IMR-90 (cell line): ENCODE measurements around the gene OR2AJ1. TPM values are rescaled to one million over a fixed set of nuclear protein-coding genes. Genes with fewer than 3 reads are reported as not detected.

Experiments
- ATAC-seq: fragments of 200-7000 bp; cut with Tn5 transposase; 2 replicates; pipeline ENCODE4 v1.9.1; 2020; ENCODE audit warnings: low read depth, mild to moderate bottlenecking, moderate library complexity
- BruUV-seq: library from RNA; stranded (reverse); fragments of 400-500 nt; replicated peaks from 2 replicates; lab custom pipeline; 2021; lab: Mats Ljungman, UMichigan
- CTCF ChIA-PET: fragments of 300-600 bp; formaldehyde crosslinking; extraction: SDS; loops from one replicate; lab custom pipeline; 2021; ENCODE audit warnings: antibody characterized with exemption; lab: Yijun Ruan, JAX
- POLR2A ChIA-PET: fragments of 300-600 bp; sonication (Branson Sonifier 250); formaldehyde crosslinking; loops from one replicate; lab custom pipeline; 2022; ENCODE audit warnings: antibody characterized with exemption; ENCODE audit not compliant: unreplicated experiment; lab: Charles Lee
- DNase-seq: peaks from one replicate; pipeline ENCODE4 v3.0.0; 2013
- H2AFZ ChIP-seq: replicated peaks from 2 replicates; pipeline ENCODE3; 2013; ENCODE audit warnings: low read length, mild to moderate bottlenecking; ENCODE audit not compliant: poor library complexity
- H2AK5ac ChIP-seq: 2 replicates; pipeline ENCODE4 v1.6.1; 2013; ENCODE audit warnings: low read depth, low read length, inconsistent platforms
- H2AK9ac ChIP-seq: replicated peaks from 2 replicates; pipeline ENCODE3; 2013; ENCODE audit warnings: mild to moderate bottlenecking, low read depth, low read length, moderate library complexity; ENCODE audit not compliant: poor library complexity
- H2BK120ac ChIP-seq: 2 replicates; pipeline ENCODE4 v1.6.1; 2013; ENCODE audit warnings: low read depth, low read length, inconsistent platforms
- H2BK15ac ChIP-seq: 3 replicates; pipeline ENCODE4 v1.6.1; 2013; ENCODE audit warnings: low read depth, low read length, inconsistent platforms
- H2BK20ac ChIP-seq: 2 replicates; pipeline ENCODE4 v1.6.1; 2013; ENCODE audit warnings: low read depth, mild to moderate bottlenecking, inconsistent platforms, low read length, moderate library complexity
- H2BK5ac ChIP-seq: 2 replicates; pipeline ENCODE4 v1.6.1; 2013; ENCODE audit warnings: mild to moderate bottlenecking, low read depth, low read length, inconsistent platforms; ENCODE audit not compliant: poor library complexity, severe bottlenecking
- H3K14ac ChIP-seq: replicated peaks from 2 replicates; pipeline ENCODE4 v1.6.1; 2013; ENCODE audit warnings: low read depth, low read length, inconsistent platforms
- H3K18ac ChIP-seq: 2 replicates; pipeline ENCODE4 v1.6.1; 2013; ENCODE audit warnings: low read depth, low read length, control low read depth
- H3K23ac ChIP-seq: 2 replicates; pipeline ENCODE4 v1.6.1; 2013; ENCODE audit warnings: low read depth, low read length, inconsistent platforms
- H3K27ac ChIP-seq: 2 replicates; pipeline ENCODE4 v1.5.1; 2013; ENCODE audit warnings: mild to moderate bottlenecking, control low read depth, low read length; ENCODE audit not compliant: insufficient read depth
- H3K27me3 ChIP-seq: 2 replicates; pipeline ENCODE4 v1.6.1; 2013; ENCODE audit warnings: low read length; ENCODE audit not compliant: control insufficient read depth, insufficient read depth
- H3K36me3 ChIP-seq: 2 replicates; pipeline ENCODE4 v1.6.1; 2013; ENCODE audit warnings: low read length, mixed read lengths; ENCODE audit not compliant: control insufficient read depth, insufficient read depth
- H3K4ac ChIP-seq: 2 replicates; pipeline ENCODE4 v1.6.1; 2013; ENCODE audit warnings: low read depth, low read length, inconsistent platforms
- H3K4me1 ChIP-seq: 2 replicates; pipeline ENCODE4 v1.6.1; 2013; ENCODE audit warnings: low read length, mixed read lengths; ENCODE audit not compliant: control insufficient read depth, insufficient read depth
- H3K4me2 ChIP-seq: 2 replicates; pipeline ENCODE4 v1.6.1; 2013; ENCODE audit warnings: low read depth, mild to moderate bottlenecking, control low read depth, low read length, moderate library complexity
- H3K4me3 ChIP-seq: 2 replicates; pipeline ENCODE4 v1.5.1; 2013; ENCODE audit warnings: low read depth, mild to moderate bottlenecking, control low read depth, low read length, moderate library complexity; ENCODE audit not compliant: insufficient read depth
- H3K56ac ChIP-seq: 2 replicates; pipeline ENCODE4 v1.6.1; 2013; ENCODE audit warnings: low read length, inconsistent platforms; ENCODE audit not compliant: insufficient read depth; ENCODE audit errors: extremely low read depth
- H3K79me1 ChIP-seq, 2 experiments: 2 replicates each; pipeline ENCODE4 v1.6.1; 2013; ENCODE audit warnings: low read length in 2 of 2, inconsistent platforms in 1 of 2, low read depth in 1 of 2
- H3K9ac ChIP-seq: 2 replicates; pipeline ENCODE4 v1.6.1; 2013; ENCODE audit warnings: low read depth, low read length, control low read depth
- H3K9me1 ChIP-seq: 2 replicates; pipeline ENCODE4 v1.6.1; 2013; ENCODE audit warnings: low read length, inconsistent platforms; ENCODE audit not compliant: insufficient read depth
- H3K9me3 ChIP-seq: 2 replicates; pipeline ENCODE4 v1.6.1; 2013; ENCODE audit warnings: low read length; ENCODE audit not compliant: control insufficient read depth, insufficient read depth
- H4K20me1 ChIP-seq: 2 replicates; pipeline ENCODE4 v1.6.1; 2013; ENCODE audit warnings: low read length, inconsistent platforms; ENCODE audit not compliant: insufficient read depth
- H4K5ac ChIP-seq: 2 replicates; pipeline ENCODE4 v1.6.1; 2013; ENCODE audit warnings: mild to moderate bottlenecking, low read depth, low read length, control low read depth
- H4K8ac ChIP-seq, 2 experiments: 2 replicates each; pipeline ENCODE4 v1.6.1; 2013; ENCODE audit warnings: low read depth in 2 of 2, low read length in 2 of 2, control low read depth in 1 of 2, inconsistent platforms in 1 of 2
- H4K91ac ChIP-seq: 2 replicates; pipeline ENCODE4 v1.6.1; 2013; ENCODE audit warnings: low read depth, low read length, inconsistent platforms; ENCODE audit not compliant: insufficient read depth
- BHLHE40 ChIP-seq: fragments of 150-350 bp; IDR thresholded peaks from 2 replicates; pipeline ENCODE4 v1.6.1; 2016; ENCODE audit warnings: mild to moderate bottlenecking, low read depth, low read length
- CTCF ChIP-seq: conservative IDR thresholded peaks from 2 replicates; pipeline ENCODE4 v1.5.1; 2012; ENCODE audit warnings: mild to moderate bottlenecking, low read depth, low read length, improper control_type of control experiment
- ELK1 ChIP-seq: fragments of 150-350 bp; IDR thresholded peaks from 2 replicates; pipeline ENCODE4 v1.6.1; 2016; ENCODE audit warnings: low read depth, mild to moderate bottlenecking, low read length, moderate library complexity, borderline replicate concordance
- MAFK ChIP-seq: IDR thresholded peaks from 2 replicates; pipeline ENCODE4 v1.6.1; 2012; ENCODE audit warnings: low read depth, low read length, improper control_type of control experiment
- RAD21 ChIP-seq: IDR thresholded peaks from 2 replicates; pipeline ENCODE4 v1.6.1; 2012; ENCODE audit warnings: low read length, improper control_type of control experiment
- RCOR1 ChIP-seq: IDR thresholded peaks from 2 replicates; pipeline ENCODE4 v1.6.1; 2012; ENCODE audit warnings: mild to moderate bottlenecking, low read length, improper control_type of control experiment; ENCODE audit not compliant: insufficient replicate concordance
- SMC3 ChIP-seq: fragments of 150-350 bp; IDR thresholded peaks from 2 replicates; pipeline ENCODE4 v1.6.1; 2016; ENCODE audit warnings: low read depth, mild to moderate bottlenecking, antibody characterized with exemption, low read length, moderate library complexity
- WGBS, 2 experiments: methylation state at CpG; one replicate each; pipeline versions ENCODE4 v1.1.5 to v1.1.7; 2013; ENCODE audit warnings: missing lambda C conversion rate in 2 of 2; ENCODE audit not compliant: insufficient read length in 1 of 2; ENCODE audit errors: extremely low coverage in 2 of 2; 5-methylcytosine and 5-hydroxymethylcytosine counted together
- dilution Hi-C: fragments of 300-500 bp; cut with HindIII; formaldehyde crosslinking; loops from one replicate; pipeline ENCODE4 v1.14.3; 2018; ENCODE audit warnings: low sequenced_read_pairs; ENCODE audit not compliant: unreplicated experiment
- in situ Hi-C: fragments of 300-500 bp; cut with MboI; formaldehyde crosslinking; loops from 3 replicates; pipeline ENCODE4 v1.14.3; 2019; ENCODE audit warnings: low sequenced_read_pairs, inconsistent platforms, mixed read lengths
- intact Hi-C: fragments of 100-400 bp; cut with micrococcal nuclease; formaldehyde crosslinking; loops from 2 replicates; pipeline ENCODE4 v1.10.0; 2022
- polyA plus RNA-seq, 3 experiments: library from polyadenylated mRNA; depleted of rRNA; stranded (reverse); fragments of >200 nt; gene quantifications; 2 replicates each; pipeline ENCODE4 v1.2.3, GENCODE V29; 2012; ENCODE audit warnings: low replicate concordance in 1 of 3
- total RNA-seq: library from RNA; depleted of rRNA; stranded (reverse); fragments of >200 nt; gene quantifications from 2 replicates; pipeline ENCODE4 v1.2.3, GENCODE V29; 2012

OR2AJ1 gene
- total and polyA plus RNA-seq, 2 of the 4 experiments (the other 2 are of a cell fraction) = not detected

GRCh38 chr1:247904122-247904521 is 20.6 kb upstream of the OR2AJ1 start:
- peaks cover 9% of the 10 kb centered on the region for H3K9me3 ChIP-seq
- no peak overlapping the region for H3K27ac ChIP-seq
- H4K91ac ChIP-seq = no peak overlapping the region
- no peak overlapping the region for H3K23ac ChIP-seq
- no peaks in the 10 kb centered on the region for H3K27me3 ChIP-seq
- H3K9ac ChIP-seq = no peak overlapping the region
- no peaks in the 10 kb centered on the region for H3K9me1 ChIP-seq
- no peaks in the 10 kb centered on the region for H3K36me3 ChIP-seq
- CTCF ChIA-PET = no interaction called here
- H3K18ac ChIP-seq = no peak overlapping the region
- H3K79me1 ChIP-seq = no peaks in the 10 kb centered on the region
- no peak overlapping the region for H2AK5ac ChIP-seq
- intact Hi-C loops = no loop called here
- DNase-seq (no peak), ATAC-seq (no peak)
- no peak overlapping the region for H2BK120ac ChIP-seq
- H4K8ac ChIP-seq = no peak overlapping the region
- H2AFZ ChIP-seq = no peak overlapping the region
- H2BK15ac ChIP-seq = no peak overlapping the region
- no peak overlapping the region for H3K4me3 ChIP-seq
- no peak overlapping the region for H3K4me2 ChIP-seq
- no peak overlapping the region for H2BK20ac ChIP-seq
- in situ Hi-C loops = no loop called here
- POLR2A ChIA-PET = no interaction called here
- H3K4ac ChIP-seq = no peak overlapping the region
- BruUV-seq = no TSS peak
- H4K20me1 ChIP-seq = no peaks in the 10 kb centered on the region
- no peak overlapping the region for H3K56ac ChIP-seq
- no peak overlapping the region for H4K5ac ChIP-seq
- TF ChIP-seq MAFK = no peak
- TF ChIP-seq ELK1 = no peak
- no peak for TF ChIP-seq CTCF
- no peak for TF ChIP-seq SMC3
- no peak for TF ChIP-seq RCOR1
- TF ChIP-seq BHLHE40 = no peak
- no peak for TF ChIP-seq RAD21
- no peak overlapping the region for H3K14ac ChIP-seq
- dilution Hi-C loops = no loop called here
- no peak overlapping the region for H2BK5ac ChIP-seq
- H3K4me1 ChIP-seq = no peaks in the 10 kb centered on the region
- 0% methylated on average over 1 of the region's 6 CpGs; no CpG with 5 or more reads in 1 of the 2 experiments for WGBS, 2 experiments
- no peak overlapping the region for H2AK9ac ChIP-seq
